B cell (primary cell): ENCODE results near the gene C17orf67. TPM values are rescaled to one million over a fixed set of nuclear protein-coding genes. Genes with fewer than 3 reads are reported as not detected.

Experiments used
- ATAC-seq: fragments of 200-7000 bp; cut with Tn5 transposase; one replicate; pipeline ENCODE4 v1.10.0; 2021; ENCODE audit warnings: low read depth, mild to moderate bottlenecking, moderate number of reproducible peaks, moderate library complexity
- CTCF ChIA-PET: fragments of 350-600 bp; sonication (Branson Sonifier 250); formaldehyde crosslinking; loops from one replicate; lab custom pipeline; 2021; ENCODE audit warnings: antibody characterized with exemption, inconsistent platforms; lab: Charles Lee
- POLR2A ChIA-PET: fragments of 350-600 bp; sonication (Branson Sonifier 250); formaldehyde crosslinking; loops from one replicate; lab custom pipeline; 2021; ENCODE audit warnings: antibody characterized with exemption; lab: Charles Lee
- DNase-seq: peaks from one replicate; pipeline ENCODE4 v3.0.0; 2013
- H2AFZ ChIP-seq: 2 replicates; pipeline ENCODE4 v1.6.1; 2012; ENCODE audit warnings: mild to moderate bottlenecking, low read depth, low read length; ENCODE audit not compliant: insufficient read depth, poor library complexity, severe bottlenecking
- H3K27ac ChIP-seq, 2 donors: 1 replicate in 1 of 2; 2 replicates in 1 of 2; pipeline ENCODE4 v1.5.1; 2012 to 2013; ENCODE audit warnings: low read length in 2 of 2, mild to moderate bottlenecking in 2 of 2, moderate library complexity in 1 of 2
- H3K27me3 ChIP-seq, 4 experiments: fragments of 200-600 bp in 1 of 4; sonication (generic) in 1 of 4; replicated peaks in 1 of 4; 1 replicate in 2 of 4; 2 replicates in 2 of 4; pipeline versions ENCODE4 v1.6.1 to v1.7.0; 2013 to 2016; ENCODE audit warnings: low read length in 3 of 4, mild to moderate bottlenecking in 2 of 4, mixed read lengths in 1 of 4, moderate library complexity in 1 of 4; ENCODE audit not compliant: insufficient read depth in 4 of 4, control insufficient read depth in 3 of 4; ENCODE audit errors: control extremely low read depth in 1 of 4
- H3K36me3 ChIP-seq, 2 experiments: replicated peaks in 1 of 2; 1 replicate in 1 of 2; 2 replicates in 1 of 2; pipeline versions ENCODE4 v1.6.1 to v1.7.1; 2013; ENCODE audit warnings: low read length in 1 of 2; ENCODE audit not compliant: insufficient read depth in 2 of 2, control insufficient read depth in 1 of 2; ENCODE audit errors: control extremely low read depth in 1 of 2, extremely low read depth in 1 of 2
- H3K4me1 ChIP-seq, 2 donors: fragments of 200-600 bp in 1 of 2; sonication (generic) in 1 of 2; 1 replicate in 1 of 2; 2 replicates in 1 of 2; pipeline versions ENCODE4 v1.5.1 to v1.6.1; 2013 to 2017; ENCODE audit warnings: low read length in 2 of 2; ENCODE audit not compliant: control insufficient read depth in 2 of 2, insufficient read depth in 2 of 2
- H3K4me2 ChIP-seq: replicated peaks from 2 replicates; pipeline ENCODE3; 2012; ENCODE audit warnings: mild to moderate bottlenecking, low read depth, low read length; ENCODE audit not compliant: poor library complexity, severe bottlenecking
- H3K4me3 ChIP-seq, 5 experiments: fragments of 200-600 bp in 1 of 5; sonication (generic) in 1 of 5; 1 replicate in 3 of 5; 2 replicates in 2 of 5; pipeline versions ENCODE4 v1.5.1 to v1.7.0; 2011 to 2016; ENCODE audit warnings: low read length in 4 of 5, mild to moderate bottlenecking in 4 of 5, low read depth in 2 of 5, control low read depth in 1 of 5, moderate library complexity in 1 of 5; ENCODE audit not compliant: insufficient read depth in 1 of 5; ENCODE audit errors: control extremely low read depth in 1 of 5, extremely low read depth in 1 of 5
- H3K79me2 ChIP-seq: fragments of 200-600 bp; sonication (generic); one replicate; pipeline ENCODE4 v1.6.0; 2016; ENCODE audit warnings: low read length; ENCODE audit not compliant: control insufficient read depth, insufficient read depth
- H3K9ac ChIP-seq: fragments of 200-600 bp; sonication (generic); 2 replicates; pipeline ENCODE4 v1.6.1; 2017; ENCODE audit warnings: mild to moderate bottlenecking, low read length, moderate library complexity
- H3K9me3 ChIP-seq, 3 donors: one replicate each; pipeline versions ENCODE4 v1.6.1 to v1.7.1; 2013; ENCODE audit warnings: low read length in 2 of 3; ENCODE audit not compliant: control insufficient read depth in 2 of 3, insufficient read depth in 1 of 3; ENCODE audit errors: control extremely low read depth in 1 of 3
- H4K20me1 ChIP-seq: 2 replicates; pipeline ENCODE4 v1.6.0; 2012; ENCODE audit warnings: mild to moderate bottlenecking, low read length; ENCODE audit not compliant: insufficient read depth, control insufficient read depth, poor library complexity, severe bottlenecking
- H3K27ac Mint-ChIP-seq: one replicate; pipeline ENCODE4 v1.8.0; 2021; ENCODE audit warnings: mixed read lengths
- H3K27me3 Mint-ChIP-seq: one replicate; pipeline ENCODE4 v1.8.0; 2021; ENCODE audit warnings: mixed read lengths
- H3K4me1 Mint-ChIP-seq: one replicate; pipeline ENCODE4 v1.8.0; 2021; ENCODE audit warnings: mixed read lengths
- H3K4me3 Mint-ChIP-seq: one replicate; pipeline ENCODE4 v1.8.0; 2021; ENCODE audit warnings: mixed read lengths
- H3K9me3 Mint-ChIP-seq: one replicate; pipeline ENCODE4 v1.8.0; 2022; ENCODE audit warnings: mixed read lengths; ENCODE audit not compliant: insufficient read depth
- EZH2 ChIP-seq: IDR thresholded peaks from 2 replicates; pipeline ENCODE4 v1.6.1; 2012; ENCODE audit warnings: borderline replicate concordance, low read depth, mild to moderate bottlenecking, moderate library complexity, low read length; ENCODE audit not compliant: insufficient read depth, poor library complexity, severe bottlenecking
- WGBS: methylation state at CpG from one replicate; pipeline ENCODE4 v1.1.5; 2013; ENCODE audit warnings: missing lambda C conversion rate; ENCODE audit not compliant: insufficient coverage; 5-methylcytosine and 5-hydroxymethylcytosine counted together
- intact Hi-C: fragments of 100-400 bp; cut with micrococcal nuclease; formaldehyde crosslinking; loops from one replicate; pipeline ENCODE4 v1.10.0; 2022
- polyA plus RNA-seq: library from polyadenylated mRNA; depleted of rRNA; stranded (reverse); fragments of >200 nt; gene quantifications from 2 replicates; pipeline ENCODE4 v1.2.3, GENCODE V29; 2012
- total RNA-seq, 2 donors: library from RNA; stranded (reverse); fragments of 120-200 nt in 1 of 2; gene quantifications; 1 replicate in 1 of 2; 2 replicates in 1 of 2; pipeline versions ENCODE4 v1.2.3 to v1.2.4, GENCODE V29; 2013 to 2022
- TF ChIP-seq, protein P1 (sequence below): fragments of 200-600 bp; IDR thresholded peaks from one replicate; pipeline ENCODE4 v1.8.0; 2022; ENCODE audit warnings: antibody characterized with exemption, mild to moderate bottlenecking

C17orf67 gene
- total and polyA plus RNA-seq, 2 donors (not counting 1 experiment from before 2014, with no cell fraction given), result 5.0 to 10.0 TPM

- no peaks in the 10 kb centered on the region for H3K27me3 Mint-ChIP-seq
- H3K4me3 ChIP-seq, result peak overlapping the region; percentile 26 to 86 (median 76)
Measured at GRCh38 chr17:56834380-56835263, 902 bp upstream of the C17orf67 start.

More at GRCh38 chr17:56834380-56835263, 902 bp upstream of the C17orf67 start:
- Mint-ChIP-seq H3K4me1 (peaks cover 42% of the 10 kb centered on the region), H3K4me3 (peak overlapping the region; percentile 95), H3K9me3 (no peaks in the 10 kb centered on the region), H3K27ac (peak overlapping the region; percentile 93)
- TF ChIP-seq, protein P1, sequence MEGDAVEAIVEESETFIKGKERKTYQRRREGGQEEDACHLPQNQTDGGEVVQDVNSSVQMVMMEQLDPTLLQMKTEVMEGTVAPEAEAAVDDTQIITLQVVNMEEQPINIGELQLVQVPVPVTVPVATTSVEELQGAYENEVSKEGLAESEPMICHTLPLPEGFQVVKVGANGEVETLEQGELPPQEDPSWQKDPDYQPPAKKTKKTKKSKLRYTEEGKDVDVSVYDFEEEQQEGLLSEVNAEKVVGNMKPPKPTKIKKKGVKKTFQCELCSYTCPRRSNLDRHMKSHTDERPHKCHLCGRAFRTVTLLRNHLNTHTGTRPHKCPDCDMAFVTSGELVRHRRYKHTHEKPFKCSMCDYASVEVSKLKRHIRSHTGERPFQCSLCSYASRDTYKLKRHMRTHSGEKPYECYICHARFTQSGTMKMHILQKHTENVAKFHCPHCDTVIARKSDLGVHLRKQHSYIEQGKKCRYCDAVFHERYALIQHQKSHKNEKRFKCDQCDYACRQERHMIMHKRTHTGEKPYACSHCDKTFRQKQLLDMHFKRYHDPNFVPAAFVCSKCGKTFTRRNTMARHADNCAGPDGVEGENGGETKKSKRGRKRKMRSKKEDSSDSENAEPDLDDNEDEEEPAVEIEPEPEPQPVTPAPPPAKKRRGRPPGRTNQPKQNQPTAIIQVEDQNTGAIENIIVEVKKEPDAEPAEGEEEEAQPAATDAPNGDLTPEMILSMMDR, result peak; percentile 28
- no peak for TF ChIP-seq EZH2
- Histone ChIP-seq H3K9ac (peak overlapping the region; percentile 85), H4K20me1 (peaks cover 21% of the 10 kb centered on the region), H3K79me2 (peaks cover 27% of the 10 kb centered on the region), H3K9me3 (no peaks in the 10 kb centered on the region), H3K27me3 (no peaks in the 10 kb centered on the region), H3K36me3 (peaks cover 0 to 4% of the 10 kb centered on the region in 2 experiments), H3K27ac (peak overlapping the region in 1 of 2 donors; percentile 74), H3K4me2 (peak overlapping the region; percentile 93), H2AFZ (peak overlapping the region; percentile 95), H3K4me1 (peaks cover 21 to 24% of the 10 kb centered on the region in 2 donors)
- DNase-seq (peak; percentile 82), ATAC-seq (peak; percentile 13)
- ChIA-PET CTCF (interaction anchor here (0.7 to 6.1 kb wide), 6 partner anchors 16 to 108 kb away, joined by 3 to 37 read pairs (median 5); partner anchors contain the start of gene TRIM25), POLR2A (interaction anchor here (0.6 to 2.4 kb wide), 4 partner anchors 62 to 143 kb away, joined by 3 to 27 read pairs (median 5); partner anchors contain the start of genes SCPEP1 and TRIM25)
- intact Hi-C loops, result loop anchor here (1.0 to 10.0 kb wide), 4 partner anchors 80 to 1250 kb away; partner anchors contain the start of genes DYNLL2, MSI2, SRSF1 and TRIM25
- WGBS, result under 1% methylated on average over 80 of the region's 81 CpGs
